Left ventricle myocardium superior (tissue), 1 donor: ENCODE results near the gene SERTAD2. TPM values are rescaled to one million over a fixed set of nuclear protein-coding genes. Genes with fewer than 3 reads are reported as not detected.
A peak's percentile ranks its signal among the peaks of the same experiment; 100 is the strongest.

Experiments
- ATAC-seq: fragments of 200-7000 bp; cut with Tn5 transposase; one replicate; pipeline ENCODE4 v1.9.1; 2020; ENCODE audit warnings: mild to moderate bottlenecking, moderate library complexity
- DNase-seq: peaks from one replicate; pipeline ENCODE4 v3.0.0-alpha.2; 2020
- intact Hi-C: fragments of 100-400 bp; cut with micrococcal nuclease; formaldehyde crosslinking; loops from one replicate; pipeline ENCODE4 v1.11.0; 2022
- long read RNA-seq: library from polyadenylated mRNA; unstranded; transcript quantifications from one replicate; pipeline ENCODE4 v2.0.0, GENCODE V29; 2021
- total RNA-seq: library from RNA; stranded (reverse); fragmentation: NEBNext Ultra II Directional; extraction: Animal tissue kit (Norgen Biotek cat#: 25700); gene quantifications from one replicate; pipeline ENCODE4 v1.2.1, GENCODE V29; 2021
- donor health status: DM: no; HTN: yes; CAD: no; lungs with severe emphysema.

SERTAD2 gene, protein sequence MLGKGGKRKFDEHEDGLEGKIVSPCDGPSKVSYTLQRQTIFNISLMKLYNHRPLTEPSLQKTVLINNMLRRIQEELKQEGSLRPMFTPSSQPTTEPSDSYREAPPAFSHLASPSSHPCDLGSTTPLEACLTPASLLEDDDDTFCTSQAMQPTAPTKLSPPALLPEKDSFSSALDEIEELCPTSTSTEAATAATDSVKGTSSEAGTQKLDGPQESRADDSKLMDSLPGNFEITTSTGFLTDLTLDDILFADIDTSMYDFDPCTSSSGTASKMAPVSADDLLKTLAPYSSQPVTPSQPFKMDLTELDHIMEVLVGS
- 14.6 TPM for total RNA-seq
- long read RNA-seq, full-length matches to known transcripts: 1 of 5 reads
- long read RNA-seq, partial matches to known transcripts: 0 of 5 reads
- long read RNA-seq, other reads (novel, unspliced or antisense): 4 of 5 reads

GRCh38 chr2:64653109-64654062 lies at the start of gene SERTAD2:
Gene SERTAD2 (minus strand): TSS chr2:64653913. CDS start chr2:64636871, 17,042 bp downstream.
- ATAC-seq (peak; percentile 89), DNase-seq (peak; percentile 96)
- intact Hi-C loops: loop anchor here (10.0 kb wide), 1 partner anchor 91 kb away; no protein-coding TSS in a partner anchor

DNA sequence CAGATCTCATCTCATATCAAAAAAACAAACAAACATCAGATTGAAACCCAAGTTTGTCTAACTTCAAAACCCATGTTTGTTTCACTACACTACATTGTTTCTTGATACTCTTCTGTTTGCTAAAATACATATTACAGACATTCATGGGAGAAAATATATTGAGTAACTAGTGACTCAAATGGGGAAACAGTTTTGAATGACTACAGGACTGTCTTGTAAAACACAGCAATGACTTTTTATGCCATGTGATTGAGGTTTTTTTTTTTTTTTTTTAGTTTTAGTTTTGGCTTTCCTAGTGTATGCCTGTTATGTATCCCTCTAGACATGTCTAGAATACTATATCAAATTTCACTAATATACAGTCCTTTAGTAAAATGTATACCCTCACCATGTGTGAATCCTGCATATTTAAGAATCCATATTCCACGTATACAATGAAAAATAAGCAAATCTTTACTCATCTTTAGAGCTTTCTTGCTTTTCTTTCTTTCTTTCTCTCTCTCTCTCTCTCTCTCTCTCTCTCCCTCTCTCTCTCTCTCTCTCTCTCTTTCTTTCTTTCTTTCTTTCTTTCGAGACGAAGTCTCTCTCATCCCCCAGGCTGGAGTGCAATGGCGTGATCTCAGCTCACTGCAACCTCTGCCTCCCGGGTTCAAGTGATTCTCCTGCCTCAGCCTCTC lies 46.6 kb upstream of the SERTAD2 start:
- no peak for ATAC-seq
- intact Hi-C loops: no loop called here
- no peak for DNase-seq

GRCh38 chr2:64699712-64700111 lies 46.0 kb upstream of the SERTAD2 start:
- intact Hi-C loops: no loop called here
- no peak for DNase-seq
- ATAC-seq: no peak

DNA sequence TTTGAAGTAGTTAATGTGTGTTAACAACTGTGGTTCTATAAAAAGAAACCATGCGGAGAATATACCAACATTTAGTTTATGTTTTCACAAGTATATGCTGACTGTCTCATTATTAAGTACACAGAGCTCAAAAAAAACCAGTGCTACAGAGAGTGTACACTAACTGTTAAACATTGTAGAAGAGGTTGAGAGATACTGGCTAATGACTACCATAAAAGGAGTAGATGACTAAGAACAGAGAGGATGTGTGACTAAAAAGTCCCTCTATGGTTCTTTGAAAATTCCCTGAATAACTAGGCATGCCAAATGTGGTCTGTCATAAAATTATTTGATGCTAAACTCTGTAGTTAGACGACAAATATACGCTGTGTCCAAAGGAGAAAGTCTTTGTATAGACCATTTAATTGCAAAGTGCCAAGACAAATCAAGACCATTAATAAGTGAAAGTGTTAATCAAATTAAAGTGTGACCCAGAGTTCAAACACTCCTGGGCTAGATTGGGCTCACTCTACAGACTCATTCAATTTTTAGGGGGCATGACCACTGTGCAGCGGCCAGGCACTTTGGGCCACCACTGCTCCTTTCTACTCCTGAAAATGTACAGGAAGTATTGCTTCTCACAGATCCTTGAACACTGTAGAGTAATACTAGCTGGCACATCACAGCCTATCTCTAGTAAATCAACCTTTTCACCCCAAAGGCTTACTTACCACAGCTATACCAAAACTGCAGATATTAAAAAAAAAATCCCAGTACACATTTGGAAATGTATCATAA lies 45.1 kb upstream of the SERTAD2 start:
- ATAC-seq (no peak), DNase-seq (no peak)
- intact Hi-C loops: no loop called here

- DNase-seq (no peak), ATAC-seq (no peak)
- intact Hi-C loops: no loop called here
Measured at GRCh38 chr2:64698177-64698643, 44.5 kb upstream of the SERTAD2 start.

DNA sequence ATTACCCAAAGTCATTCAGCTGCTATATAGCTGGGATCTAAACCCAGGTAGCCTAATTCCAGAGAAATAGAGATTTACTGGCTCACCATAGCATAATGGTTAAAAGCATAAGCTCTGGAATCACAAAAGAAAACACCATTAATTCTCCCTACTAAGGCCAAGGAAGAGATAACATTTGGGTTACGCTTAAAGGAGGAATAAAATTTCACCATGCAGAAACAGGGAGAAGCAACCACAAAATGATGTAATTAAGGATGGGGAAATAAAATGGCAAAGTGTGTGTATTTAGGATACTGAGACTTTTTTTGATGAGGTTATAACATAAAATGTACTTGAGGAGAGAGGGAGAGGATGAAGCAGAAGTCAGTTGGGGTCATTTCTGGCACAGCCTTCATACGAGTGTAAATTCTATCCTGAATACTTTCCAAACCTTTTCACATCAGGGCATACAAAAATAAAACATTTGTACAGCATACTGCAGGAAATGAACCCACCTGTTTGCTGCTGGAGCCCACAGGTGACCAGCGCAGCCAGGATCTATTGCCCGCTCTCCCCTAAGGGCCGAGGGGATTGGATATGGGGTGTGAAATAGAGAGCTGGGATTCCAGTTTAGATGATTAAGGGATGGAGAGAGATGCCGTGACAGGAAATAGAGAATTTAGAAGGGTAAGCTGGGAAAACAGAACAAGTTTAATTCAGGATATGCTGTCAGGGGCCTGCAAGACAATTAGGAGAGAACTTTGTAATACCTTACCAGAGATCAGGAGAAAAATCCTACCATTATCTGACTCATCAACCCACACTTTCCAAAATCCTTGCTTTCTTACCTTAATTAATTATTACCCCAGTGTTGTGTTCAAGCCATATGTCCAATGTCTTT lies 43.8 kb upstream of the SERTAD2 start:
- ATAC-seq: no peak
- intact Hi-C loops: no loop called here
- no peak for DNase-seq

DNA sequence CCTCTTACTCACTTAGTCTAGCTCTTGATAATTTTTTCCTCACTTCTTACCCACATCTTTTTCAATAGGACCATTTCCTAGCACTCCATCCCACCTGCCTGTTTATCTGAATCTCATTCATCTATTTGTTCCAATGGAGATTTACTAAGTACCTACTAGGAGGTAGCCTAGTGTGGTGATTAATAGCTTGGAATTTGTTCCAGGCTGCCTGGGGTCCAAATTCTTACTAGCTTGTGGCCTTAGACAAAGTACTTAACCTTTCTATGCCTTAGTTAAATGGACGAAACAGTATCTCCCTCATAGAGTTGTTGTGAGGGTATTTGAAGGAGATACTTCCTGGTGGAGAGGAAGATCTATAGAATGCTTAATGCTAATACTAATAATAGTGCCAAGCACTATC lies 42.9 kb upstream of the SERTAD2 start:
- DNase-seq (no peak), ATAC-seq (no peak)
- intact Hi-C loops: no loop called here

DNA sequence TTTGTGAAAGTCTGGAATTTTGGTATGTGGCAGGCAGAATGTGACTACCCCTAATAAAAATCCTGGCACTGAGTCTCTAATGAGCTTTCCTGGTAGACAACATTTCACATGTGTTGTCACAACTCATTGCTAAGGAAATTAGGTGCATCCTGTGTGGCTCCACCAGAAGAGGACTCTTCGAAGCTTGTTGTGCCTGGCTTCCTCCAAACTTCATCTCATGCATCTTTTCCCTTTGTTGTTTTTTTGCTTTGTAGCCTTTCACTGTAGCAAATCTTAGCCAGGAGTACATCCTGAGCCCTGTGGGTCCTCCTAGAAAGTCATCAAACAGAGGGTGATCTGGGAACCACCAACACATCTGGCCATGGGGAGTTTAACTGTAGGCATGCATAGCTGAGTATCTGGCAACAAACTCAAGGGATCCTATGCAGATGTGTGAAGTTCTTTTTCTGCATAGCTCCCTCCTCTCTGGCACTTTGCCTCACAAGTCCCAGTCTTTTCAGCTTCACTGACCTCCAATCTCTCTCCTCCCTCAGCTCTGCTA lies 42.1 kb upstream of the SERTAD2 start:
- ATAC-seq: no peak
- intact Hi-C loops: no loop called here
- DNase-seq: no peak

DNA sequence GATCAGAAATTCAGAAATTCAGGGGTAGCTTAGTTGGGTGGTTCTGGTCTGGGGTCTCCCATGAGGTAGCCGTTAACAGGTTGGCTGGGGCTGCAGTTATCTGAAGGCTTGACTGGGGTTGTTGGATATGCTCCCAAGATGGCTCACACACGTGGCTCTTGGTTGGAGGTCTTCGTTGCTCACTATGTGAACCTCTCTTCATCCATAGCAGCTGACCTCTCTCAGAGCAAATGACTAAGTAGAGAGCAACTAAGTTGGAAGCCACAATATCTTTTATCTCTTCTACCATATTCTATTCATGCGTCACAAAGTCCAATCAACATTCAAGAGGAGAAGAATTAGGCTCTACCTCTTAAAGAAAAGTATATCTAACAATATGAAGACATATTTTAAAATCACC lies 38.7 kb upstream of the SERTAD2 start:
- intact Hi-C loops: no loop called here
- no peak for ATAC-seq
- DNase-seq: no peak

GRCh38 chr2:64688909-64689308 lies 35.2 kb upstream of the SERTAD2 start:
- intact Hi-C loops: no loop called here
- no peak for DNase-seq
- ATAC-seq: no peak

DNA sequence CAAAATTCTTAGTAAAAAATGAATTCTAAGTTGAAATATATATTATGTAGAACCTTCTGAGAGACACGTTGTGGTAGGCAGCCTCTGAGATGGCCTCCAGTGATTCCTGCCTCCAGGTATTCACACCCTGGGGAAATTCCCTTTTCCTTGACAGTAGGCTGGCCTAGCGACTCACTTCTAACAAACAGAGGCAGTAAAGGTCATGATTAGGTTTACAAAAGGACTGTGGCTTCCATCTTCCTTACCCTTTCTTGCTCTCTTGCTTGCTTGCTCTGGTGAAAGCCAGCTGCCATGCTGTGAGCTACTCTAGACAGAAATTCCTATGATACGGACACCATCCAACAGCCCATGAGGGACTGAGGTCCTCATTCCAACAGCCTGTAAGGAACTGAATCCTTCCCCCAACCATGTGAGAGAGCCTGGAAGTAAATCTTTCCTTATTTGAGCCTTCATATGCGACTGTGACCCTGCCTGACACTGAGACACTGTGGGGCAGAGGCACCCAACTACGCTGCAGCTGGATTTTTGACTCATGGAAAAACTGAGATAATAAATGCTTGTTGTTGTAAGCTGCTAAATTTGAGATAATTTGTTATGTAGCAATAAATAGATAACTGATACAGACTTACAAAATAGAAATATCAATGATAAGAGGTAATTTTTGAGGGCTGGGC lies 32.7 kb upstream of the SERTAD2 start:
- ATAC-seq (no peak), DNase-seq (no peak)
- intact Hi-C loops: no loop called here

DNA sequence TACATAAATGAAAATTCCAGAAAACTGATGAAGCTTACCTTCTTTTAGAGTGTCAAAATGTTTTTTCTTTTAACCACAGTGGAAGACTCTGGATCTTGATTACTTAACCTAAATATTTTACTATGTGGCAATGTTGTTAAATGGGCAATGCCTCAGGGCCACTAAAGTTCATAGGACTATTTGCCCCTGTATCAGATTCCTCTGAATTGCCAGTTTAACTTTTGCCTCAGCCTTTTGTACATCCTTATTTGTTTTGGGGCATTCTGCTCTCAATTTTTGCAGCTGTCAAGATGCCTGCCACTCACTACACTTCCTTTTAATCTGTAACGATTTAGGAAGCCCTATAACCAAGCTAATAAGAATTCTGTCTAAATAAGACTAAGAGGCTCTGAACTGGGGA lies 31.7 kb upstream of the SERTAD2 start:
- ATAC-seq: no peak
- intact Hi-C loops: no loop called here

GRCh38 chr2:64683771-64684510 lies 30.2 kb upstream of the SERTAD2 start:
- intact Hi-C loops: no loop called here
- no peak for DNase-seq
- ATAC-seq: no peak

More for the DNA sequence above, 31.7 kb upstream of the SERTAD2 start:
- no peak for DNase-seq

DNA sequence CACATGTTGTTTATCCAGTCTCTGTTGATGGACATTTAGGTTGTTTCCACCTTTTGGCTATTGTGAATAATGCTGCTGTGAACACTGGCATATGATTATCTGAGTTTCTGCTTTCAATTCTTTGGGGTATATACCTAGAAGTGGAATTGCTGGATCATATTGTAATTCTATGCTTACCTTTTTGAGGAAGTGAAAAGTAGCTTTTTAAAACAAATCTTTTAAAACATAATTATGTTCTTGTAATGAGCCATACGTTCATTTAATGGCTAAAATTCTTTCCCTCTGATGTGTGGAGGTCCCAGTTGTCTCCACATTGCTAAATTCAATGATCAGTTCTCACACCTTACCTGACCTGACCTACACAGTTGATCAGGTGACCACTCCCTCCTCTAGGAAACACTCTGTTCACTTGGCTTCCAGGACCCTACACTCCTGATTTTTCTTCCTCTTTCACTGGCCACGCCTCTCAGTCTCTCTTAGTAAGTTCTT lies 27.8 kb upstream of the SERTAD2 start:
- intact Hi-C loops: no loop called here
- no peak for DNase-seq
- ATAC-seq: no peak

DNA sequence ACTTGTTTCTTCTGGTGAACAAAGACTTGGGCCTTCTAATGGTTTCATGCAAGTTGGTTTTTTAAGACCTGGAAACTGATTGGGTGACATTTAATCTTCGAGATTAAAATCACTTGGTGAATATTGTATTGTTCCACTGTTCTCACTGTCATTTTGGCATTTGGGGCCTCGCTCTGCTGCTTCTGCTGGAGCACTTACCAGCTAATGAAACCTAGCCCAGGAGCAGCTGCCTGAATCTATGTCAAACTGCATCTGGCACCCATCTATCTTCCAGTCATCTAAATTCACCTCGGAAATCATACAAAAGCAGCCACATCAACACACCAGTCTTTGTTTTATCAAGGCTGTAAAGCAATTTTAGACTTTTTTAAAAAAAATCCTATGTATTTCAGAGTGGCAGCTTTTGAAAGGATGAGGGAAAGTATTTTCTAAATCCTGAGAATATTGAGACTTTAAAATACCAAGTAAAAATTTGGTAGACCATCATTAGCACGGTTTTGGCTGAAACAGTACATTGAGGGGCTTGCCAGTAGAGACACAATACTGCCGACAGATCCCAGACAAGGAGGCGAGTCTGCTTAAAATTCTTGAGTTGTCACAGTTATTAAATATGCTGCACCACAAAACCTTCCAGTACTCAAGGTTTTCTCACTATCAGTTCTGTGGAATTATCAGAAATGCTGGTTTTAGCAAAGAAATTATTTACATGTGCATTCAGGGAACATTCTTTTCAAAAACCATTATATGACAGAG lies 26.1 kb upstream of the SERTAD2 start:
- ATAC-seq: no peak
- no peak for DNase-seq
- intact Hi-C loops: no loop called here
